Measurements from ENCODE around the gene SNX5. TPM values are rescaled to one million over a fixed set of nuclear protein-coding genes. Genes with fewer than 3 reads are reported as not detected.

The SNX5 gene
- total RNA-seq, 1 donor from 2014 or later = 46.3 TPM

DNA sequence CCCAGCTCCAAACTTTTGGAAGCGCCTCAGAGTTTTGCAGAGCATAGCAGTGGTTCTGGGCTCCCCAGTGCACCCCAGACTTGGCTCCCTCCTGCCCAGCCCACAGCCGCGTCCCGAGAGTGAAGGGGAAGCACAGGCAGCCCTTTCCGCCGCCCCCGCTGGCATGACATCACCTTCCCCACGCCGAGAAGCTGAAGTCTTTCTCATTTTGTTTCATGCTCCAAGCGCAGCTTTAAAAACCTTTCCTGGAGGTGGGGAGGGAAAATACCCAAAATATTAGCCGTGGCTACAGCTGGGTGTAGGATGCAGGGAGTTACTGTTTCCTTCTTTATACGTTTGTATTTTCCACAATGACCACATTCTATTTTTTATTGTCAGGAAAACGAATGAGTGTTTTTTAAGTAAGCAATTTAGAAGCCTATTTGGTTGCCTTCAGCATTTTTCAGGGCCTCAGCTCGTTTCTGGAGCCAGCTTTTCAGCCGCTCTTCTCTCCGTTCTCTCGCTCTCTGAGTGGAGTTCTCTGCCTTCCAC is 72.9 kb downstream of the SNX5 start:
- intact Hi-C loops (cut with micrococcal nuclease) = loop anchor here (10.0 kb wide), 2 partner anchors 221 to 361 kb away; partner anchors contain the start of gene BFSP1
- peak; percentile 72 for DNase-seq
- Histone ChIP-seq H3K4me3 (peak overlapping the region; percentile 58), H3K27me3 (ENCODE audit: low read depth) (no peaks in the 10 kb centered on the region), H3K27ac (replicated peaks) (peak overlapping the region; percentile 91), H3K9me3 (replicated peaks) (peaks cover 13% of the 10 kb centered on the region), H3K36me3 (no peaks in the 10 kb centered on the region), H3K4me1 (peaks cover 56% of the 10 kb centered on the region)
- TF ChIP-seq, protein P1, sequence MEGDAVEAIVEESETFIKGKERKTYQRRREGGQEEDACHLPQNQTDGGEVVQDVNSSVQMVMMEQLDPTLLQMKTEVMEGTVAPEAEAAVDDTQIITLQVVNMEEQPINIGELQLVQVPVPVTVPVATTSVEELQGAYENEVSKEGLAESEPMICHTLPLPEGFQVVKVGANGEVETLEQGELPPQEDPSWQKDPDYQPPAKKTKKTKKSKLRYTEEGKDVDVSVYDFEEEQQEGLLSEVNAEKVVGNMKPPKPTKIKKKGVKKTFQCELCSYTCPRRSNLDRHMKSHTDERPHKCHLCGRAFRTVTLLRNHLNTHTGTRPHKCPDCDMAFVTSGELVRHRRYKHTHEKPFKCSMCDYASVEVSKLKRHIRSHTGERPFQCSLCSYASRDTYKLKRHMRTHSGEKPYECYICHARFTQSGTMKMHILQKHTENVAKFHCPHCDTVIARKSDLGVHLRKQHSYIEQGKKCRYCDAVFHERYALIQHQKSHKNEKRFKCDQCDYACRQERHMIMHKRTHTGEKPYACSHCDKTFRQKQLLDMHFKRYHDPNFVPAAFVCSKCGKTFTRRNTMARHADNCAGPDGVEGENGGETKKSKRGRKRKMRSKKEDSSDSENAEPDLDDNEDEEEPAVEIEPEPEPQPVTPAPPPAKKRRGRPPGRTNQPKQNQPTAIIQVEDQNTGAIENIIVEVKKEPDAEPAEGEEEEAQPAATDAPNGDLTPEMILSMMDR (IDR thresholded peaks at IDR 0.05; ENCODE audit: borderline replicate concordance) = no peak

DNA sequence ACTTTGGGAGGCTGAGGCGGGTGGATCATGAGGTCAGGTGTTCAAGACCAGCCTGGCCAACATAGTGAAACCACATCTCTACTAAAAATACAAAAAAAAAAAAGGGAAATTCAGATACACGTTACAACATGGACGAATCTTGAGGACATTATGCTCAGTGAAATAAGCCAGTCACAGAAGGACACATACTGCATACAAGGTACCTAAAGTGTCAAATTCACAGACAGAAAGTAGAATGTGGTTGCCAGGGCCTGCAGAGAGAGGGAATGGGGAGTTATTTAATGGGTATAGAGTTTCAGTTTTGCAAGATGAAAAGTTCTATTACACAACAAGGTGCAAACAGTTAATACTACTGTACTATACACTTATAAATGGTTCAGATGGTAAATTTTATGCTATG is 75.1 kb downstream of the SNX5 start:
- intact Hi-C loops (cut with micrococcal nuclease) = loop anchor here (10.0 kb wide), 2 partner anchors 219 to 359 kb away; partner anchors contain the start of gene BFSP1
- Histone ChIP-seq H3K27ac (replicated peaks) (peak overlapping the region; percentile 37), H3K4me3 (no peak overlapping the region), H3K27me3 (ENCODE audit: low read depth) (no peaks in the 10 kb centered on the region), H3K36me3 (no peaks in the 10 kb centered on the region), H3K4me1 (peaks cover 56% of the 10 kb centered on the region), H3K9me3 (replicated peaks) (peaks cover 31% of the 10 kb centered on the region)
- TF ChIP-seq, protein P1 (IDR thresholded peaks at IDR 0.05; ENCODE audit: borderline replicate concordance) = no peak
- DNase-seq = no peak

DNA sequence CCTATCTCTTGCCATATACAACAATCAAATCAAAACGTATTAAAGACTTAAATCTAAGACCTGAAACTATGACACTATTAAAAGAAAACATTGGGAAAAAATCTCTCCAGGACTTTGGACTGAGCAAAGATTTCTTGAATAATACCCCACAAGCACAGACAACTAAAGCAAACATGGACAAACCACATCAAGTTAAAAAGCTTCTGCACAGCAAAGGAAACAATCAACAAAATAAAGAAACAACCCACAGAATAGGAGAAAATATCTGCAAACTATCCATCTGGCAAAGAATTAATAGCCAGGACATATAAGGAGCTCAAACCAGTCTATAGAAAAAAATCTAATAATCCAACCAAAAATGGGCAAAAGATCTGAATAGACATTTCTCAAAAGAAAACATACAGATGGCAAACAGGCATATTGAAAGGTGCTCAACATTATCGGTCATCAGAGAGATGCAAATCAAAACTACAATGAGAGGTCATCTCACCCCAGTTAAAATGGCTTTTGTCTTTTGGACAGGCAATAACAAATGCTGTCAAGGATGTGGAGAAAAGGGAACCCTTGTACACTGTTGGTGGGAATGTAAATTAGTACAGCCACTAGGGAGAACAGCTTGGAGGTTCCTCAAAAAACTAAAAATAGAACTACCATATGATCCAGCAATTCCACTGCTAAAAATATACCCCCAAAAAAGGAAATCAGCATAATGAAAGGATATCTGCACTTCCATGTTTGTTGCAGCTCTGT is 76.2 kb downstream of the SNX5 start:
- H3K4me1 ChIP-seq = peaks cover 50% of the 10 kb centered on the region

More for the DNA sequence above, 76.2 kb downstream of the SNX5 start:
- intact Hi-C loops (cut with micrococcal nuclease) = loop anchor here (10.0 kb wide), 2 partner anchors 218 to 358 kb away; partner anchors contain the start of gene BFSP1
- Histone ChIP-seq H3K4me3 (no peak overlapping the region), H3K27me3 (ENCODE audit: low read depth) (no peaks in the 10 kb centered on the region), H3K27ac (replicated peaks) (peak overlapping the region; percentile 37), H3K9me3 (replicated peaks) (peaks cover 31% of the 10 kb centered on the region), H3K36me3 (no peaks in the 10 kb centered on the region)
- DNase-seq = no peak
- TF ChIP-seq, protein P1 (IDR thresholded peaks at IDR 0.05; ENCODE audit: borderline replicate concordance) = peak; percentile 14

Other genes starting within 250 kb of the SNX5 start
- gene MGME1, start 224 bp upstream of the SNX5 start, total RNA-seq = 13.6 TPM
- gene OVOL2, start 89.1 kb upstream of the SNX5 start, total RNA-seq = not detected
- 10.7 TPM for gene KAT14, start 169.1 kb upstream of the SNX5 start, total RNA-seq
- 9.1 TPM for gene PET117, start 169.1 kb upstream of the SNX5 start, total RNA-seq